GM12878 (cell line): ENCODE data around the gene ATP2A2. TPM values are rescaled to one million over a fixed set of nuclear protein-coding genes. Genes with fewer than 3 reads are reported as not detected.

Experiments
- ATAC-seq: fragments of 200-7000 bp; cut with Tn5 transposase; 3 replicates; pipeline ENCODE4 v1.9.1; 2020; ENCODE audit warnings: mild to moderate bottlenecking, moderate library complexity
- BruUV-seq: library from RNA; stranded (reverse); fragments of 400-500 nt; replicated peaks from 2 replicates; lab custom pipeline; 2021; lab: Mats Ljungman, UMichigan
- CTCF ChIA-PET: fragments of 300-600 bp; sonication (Branson Sonifier 250); formaldehyde crosslinking; extraction: SDS; loops from one replicate; lab custom pipeline; 2021; ENCODE audit warnings: inconsistent platforms; lab: Yijun Ruan, JAX
- POLR2A ChIA-PET: fragments of 350-600 bp; formaldehyde crosslinking; extraction: SDS; loops from one replicate; lab custom pipeline; 2021; ENCODE audit warnings: inconsistent platforms; lab: Charles Lee
- RAD21 ChIA-PET: fragments of 300-600 bp; sonication (Branson Sonifier 250); formaldehyde crosslinking; loops from one replicate; lab custom pipeline; 2023; ENCODE audit warnings: antibody characterized with exemption; ENCODE audit not compliant: unreplicated experiment; lab: Charles Lee
- SMC1A ChIA-PET: fragments of 300-600 bp; sonication (Branson Sonifier 250); formaldehyde crosslinking; loops from one replicate; lab custom pipeline; 2023; ENCODE audit not compliant: unreplicated experiment, uncharacterized antibody; lab: Charles Lee
- DNase-seq: peaks from one replicate; pipeline ENCODE4 v3.0.0-alpha.2; 2011; ENCODE audit warnings: low read depth, low spot score
- FAIRE-seq: peaks from 3 replicates; lab custom pipeline; 2011; peaks lifted over from hg19 to GRCh38; lab: Jason Lieb, UNC
- H2AFZ ChIP-seq: 2 replicates; pipeline ENCODE4 v1.6.0; 2011; ENCODE audit warnings: low read depth, low read length, control low read depth; ENCODE audit not compliant: control insufficient read depth
- H3K27ac ChIP-seq: 2 replicates; pipeline ENCODE4 v1.5.1; 2011; ENCODE audit warnings: control low read depth; ENCODE audit not compliant: control insufficient read depth, insufficient read depth
- H3K27me3 ChIP-seq, 2 experiments: replicated peaks in 1 of 2; 2 replicates each; pipeline versions ENCODE4 v1.6.0 to v1.6.1; 2011; ENCODE audit warnings: low read length in 1 of 2; ENCODE audit not compliant: control insufficient read depth in 2 of 2, insufficient read depth in 2 of 2
- H3K36me3 ChIP-seq, 2 experiments: 2 replicates each; pipeline ENCODE4 v1.5.1; 2011; ENCODE audit warnings: low read length in 1 of 2; ENCODE audit not compliant: control insufficient read depth in 2 of 2, insufficient read depth in 2 of 2
- H3K4me1 ChIP-seq: 2 replicates; pipeline ENCODE4 v1.6.1; 2011; ENCODE audit warnings: mild to moderate bottlenecking, low read length, moderate library complexity, mixed read lengths; ENCODE audit not compliant: control insufficient read depth, insufficient read depth
- H3K4me2 ChIP-seq: 2 replicates; pipeline ENCODE4 v1.6.0; 2011; ENCODE audit warnings: control low read depth; ENCODE audit not compliant: control insufficient read depth, insufficient read depth
- H3K4me3 ChIP-seq: fragments of 200-600 bp; sonication (generic); 2 replicates; pipeline ENCODE4 v1.5.1; 2016
- H3K79me2 ChIP-seq: 2 replicates; pipeline ENCODE4 v1.6.0; 2011; ENCODE audit warnings: low read length; ENCODE audit not compliant: control insufficient read depth, insufficient read depth
- H3K9ac ChIP-seq: 2 replicates; pipeline ENCODE4 v1.8.0; 2011; ENCODE audit warnings: low read length, control low read depth, mixed read lengths; ENCODE audit not compliant: control insufficient read depth, insufficient read depth
- H3K9me3 ChIP-seq: replicated peaks from 3 replicates; pipeline ENCODE4 v1.5.1; 2011; ENCODE audit warnings: mild to moderate bottlenecking, low read length; ENCODE audit not compliant: control insufficient read depth, insufficient read depth
- H4K20me1 ChIP-seq: 2 replicates; pipeline ENCODE4 v1.6.0; 2011; ENCODE audit not compliant: control insufficient read depth, insufficient read depth
- BRCA1 ChIP-seq: IDR thresholded peaks from 2 replicates; pipeline ENCODE4 v1.6.1; 2011; ENCODE audit warnings: low read depth, low read length, improper control_type of control experiment
- FOS ChIP-seq: IDR thresholded peaks from 3 replicates; pipeline ENCODE4 v1.6.1; 2011; ENCODE audit warnings: borderline replicate concordance; ENCODE audit not compliant: insufficient read length; ENCODE audit errors: extremely low read depth
- FOXK2 ChIP-seq: fragments of 450-650 bp; IDR thresholded peaks from 2 replicates; pipeline ENCODE4 v1.6.1; 2017; ENCODE audit warnings: mild to moderate bottlenecking, moderate library complexity
- MTA3 ChIP-seq: IDR thresholded peaks from 2 replicates; pipeline ENCODE4 v1.6.1; 2012; ENCODE audit warnings: low read length, inconsistent platforms, borderline replicate concordance
- PAX8 ChIP-seq: fragments of 450-650 bp; IDR thresholded peaks from 2 replicates; pipeline ENCODE4 v1.6.1; 2017; ENCODE audit warnings: mild to moderate bottlenecking, moderate library complexity
- PBX3 ChIP-seq: IDR thresholded peaks from 2 replicates; pipeline ENCODE4 v1.6.1; 2011; ENCODE audit warnings: mild to moderate bottlenecking, low read depth, low read length, moderate library complexity; ENCODE audit not compliant: insufficient replicate concordance
- TAF1 ChIP-seq: IDR thresholded peaks from 2 replicates; pipeline ENCODE4 v1.6.1; 2011; ENCODE audit warnings: mild to moderate bottlenecking, low read depth, low read length, borderline replicate concordance
- TBL1XR1 ChIP-seq: IDR thresholded peaks from 2 replicates; pipeline ENCODE4 v1.6.1; 2012; ENCODE audit warnings: low read depth, low read length, improper control_type of control experiment
- TCF12 ChIP-seq: IDR thresholded peaks from 2 replicates; pipeline ENCODE4 v1.6.1; 2011; ENCODE audit warnings: low read depth, mild to moderate bottlenecking, low read length
- YBX1 ChIP-seq: fragments of 450-650 bp; IDR thresholded peaks from 2 replicates; pipeline ENCODE4 v1.6.1; 2016; ENCODE audit warnings: antibody characterized with exemption
- YY1 ChIP-seq: IDR thresholded peaks from 2 replicates; pipeline ENCODE4 v1.6.1; 2011; ENCODE audit warnings: low read depth, mild to moderate bottlenecking, low read length
- WGBS: methylation state at CpG from one replicate; pipeline ENCODE4 v1.1.6; 2016; ENCODE audit warnings: low lambda C conversion rate; ENCODE audit not compliant: insufficient replicate concordance, insufficient coverage; ENCODE audit errors: missing lambda C conversion rate; 5-methylcytosine and 5-hydroxymethylcytosine counted together
- in situ Hi-C: fragments of 300-500 bp; cut with MboI; formaldehyde crosslinking; loops from 9 replicates; pipeline ENCODE4 v1.14.3; 2018; ENCODE audit warnings: mixed read lengths
- intact Hi-C: fragments of 100-400 bp; cut with micrococcal nuclease; formaldehyde crosslinking; loops from one replicate; pipeline ENCODE4 v1.14.2; 2022; ENCODE audit not compliant: unreplicated experiment
- polyA plus RNA-seq, 11 experiments: library from polyadenylated mRNA; depleted of rRNA in 4 of 11; unstranded in 6 of 11; stranded (reverse) in 5 of 11; fragments of >200 nt; fragmentation: Nextera tagmentation in 4 of 11; fragmentation: Illumina TruSeq in 1 of 11; extraction: Ambion mirVana in 4 of 11; extraction: Trizol in 1 of 11; gene quantifications; 1 replicate in 1 of 11; 2 replicates in 10 of 11; pipeline versions ENCODE4 v1.2.1 to v1.2.3, GENCODE V29; 2011 to 2016; ENCODE audit warnings: inconsistent platforms in 2 of 11, missing spikeins in 2 of 11, low read depth in 1 of 11
- total RNA-seq, 4 experiments: library from RNA; depleted of rRNA in 3 of 4; stranded (reverse); fragments of >200 nt in 3 of 4; fragmentation: Illumina TruSeq in 1 of 4; extraction: Trizol in 1 of 4; gene quantifications; 2 replicates each; pipeline versions ENCODE4 v1.2.1 to v1.2.3, GENCODE V29; 2013 to 2021

Gene ATP2A2
- total and polyA plus RNA-seq, 10 of the 15 experiments (the other 5 are each of a cell fraction or from before 2014, with no cell fraction given) = 3.7 to 133 (median 34.4) TPM

DNA sequence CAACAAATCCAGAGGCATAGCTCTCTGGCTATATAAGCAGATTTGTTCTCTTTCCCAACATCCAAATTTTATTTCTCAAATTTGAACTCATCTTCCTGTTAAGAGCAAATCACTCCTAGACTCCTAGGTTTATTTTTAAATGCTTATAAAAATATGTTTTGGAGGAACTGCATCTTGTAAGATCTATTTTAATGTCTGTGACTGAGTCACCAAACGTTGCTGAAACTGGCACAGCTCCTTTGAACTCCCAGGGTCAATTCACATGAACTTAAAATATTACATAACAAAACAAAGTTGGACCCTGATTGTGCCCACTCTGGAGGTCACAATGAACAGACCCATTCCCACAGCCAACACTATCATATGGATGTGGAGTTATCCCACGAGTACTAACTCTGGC is 98.6 kb downstream of the ATP2A2 start:
- Histone ChIP-seq H3K27ac (no peak overlapping the region), H3K4me3 (no peak overlapping the region), H3K79me2 (no peaks in the 10 kb centered on the region), H3K27me3 (no peaks in the 10 kb centered on the region), H3K9ac (no peak overlapping the region), H3K4me1 (peaks cover 3% of the 10 kb centered on the region), H3K36me3 (peaks cover 11 to 29% of the 10 kb centered on the region in 2 experiments), H3K9me3 (no peaks in the 10 kb centered on the region), H4K20me1 (no peaks in the 10 kb centered on the region), H3K4me2 (no peak overlapping the region), H2AFZ (no peak overlapping the region)
- DNase-seq (no peak), FAIRE-seq (no peak), ATAC-seq (no peak)
- SMC1A ChIA-PET = interaction anchor here (0.9 to 1.2 kb wide), 4 partner anchors 11 to 280 kb away, joined by 3 to 5 read pairs (median 4); no protein-coding TSS in a partner anchor
- POLR2A ChIA-PET = interaction anchor here (1.0 to 1.9 kb wide), 2 partner anchors 8 to 26 kb away, joined by 3 to 9 read pairs; no protein-coding TSS in a partner anchor
- intact Hi-C loops (no loop called here), in situ Hi-C loops (no loop called here)
- RAD21 ChIA-PET = no interaction called here
- no peak for TF ChIP-seq TCF12
- TF ChIP-seq MTA3 = no peak
- TF ChIP-seq TAF1 = no peak
- TF ChIP-seq TBL1XR1 = no peak
- no peak for TF ChIP-seq BRCA1
- no peak for TF ChIP-seq YBX1
- no peak for TF ChIP-seq FOXK2
- no peak for TF ChIP-seq FOS
- no peak for TF ChIP-seq PAX8
- TF ChIP-seq YY1 = no peak
- TF ChIP-seq PBX3 = no peak
- BruUV-seq = no TSS peak
- CTCF ChIA-PET = interaction anchor here (1.1 kb wide), 1 partner anchor 52 kb away, joined by 7 read pairs; no protein-coding TSS in a partner anchor
- 47% methylated on average over 2 of the region's 2 CpGs for WGBS
